GM18867 (cell line): ENCODE measurements around the gene DNAH5.

Source experiments
- ATAC-seq: cut with Tn5 transposase; IDR thresholded peaks from one replicate; pipeline ENCODE4 v1.9.1; 2021; ENCODE audit warnings: mild to moderate bottlenecking, moderate library complexity; ENCODE audit not compliant: unreplicated experiment

Gene DNAH5

DNA sequence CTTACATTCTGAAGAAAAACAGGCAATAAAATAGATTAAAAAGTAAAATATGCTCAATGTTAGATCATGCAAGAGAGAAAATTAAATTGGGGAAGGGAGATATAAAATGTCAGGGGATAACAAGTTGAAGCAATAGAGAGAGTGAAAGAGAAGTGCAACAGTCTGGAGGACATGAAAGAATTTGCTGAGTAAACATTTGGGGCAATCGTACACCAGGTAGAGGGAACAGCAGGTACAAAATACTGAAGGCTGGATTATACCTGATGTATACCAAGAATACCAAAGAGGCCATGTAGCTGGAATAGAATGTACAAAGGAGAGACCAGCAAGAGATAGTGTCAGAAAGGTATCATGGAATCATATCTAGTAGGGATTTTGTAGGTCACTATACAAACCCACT lies 300.8 kb downstream of the DNAH5 start:
- ATAC-seq: no peak

DNA sequence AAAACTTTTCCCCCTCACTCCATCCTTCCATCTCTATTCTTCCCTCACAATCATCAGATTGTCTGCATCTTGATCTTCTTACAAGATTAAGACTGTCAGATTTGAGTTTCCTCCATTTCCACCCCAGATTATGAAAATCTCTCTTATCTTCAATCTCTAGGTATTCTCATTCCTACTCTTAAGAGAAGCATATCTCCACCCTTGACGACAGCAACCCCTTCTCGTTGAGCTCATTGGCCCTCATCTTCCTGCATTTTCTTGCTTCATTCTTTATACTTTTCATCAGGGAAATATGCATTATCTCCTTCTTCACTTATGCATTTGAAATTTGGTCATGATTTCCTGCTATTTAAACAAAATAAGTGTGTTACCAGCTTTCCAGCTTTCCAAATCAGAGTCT lies 301.3 kb downstream of the DNAH5 start:
- ATAC-seq: no peak
